HG03103 (cell line): ENCODE measurements around the gene UPP1.

ENCODE experiments used
- ATAC-seq: cut with Tn5 transposase; IDR thresholded peaks from one replicate; pipeline ENCODE4 v1.9.1; 2021; ENCODE audit warnings: low read depth; ENCODE audit not compliant: unreplicated experiment

Gene UPP1

GRCh38 chr7:48148311-48148710 lies 59.2 kb downstream of the UPP1 start:
- no peak for ATAC-seq

GRCh38 chr7:48149058-48149457 lies 60.0 kb downstream of the UPP1 start:
- no peak for ATAC-seq

GRCh38 chr7:48150086-48150485 lies 61.0 kb downstream of the UPP1 start:
- ATAC-seq, result no peak

- no peak for ATAC-seq
Observed at GRCh38 chr7:48154792-48155413, 65.8 kb downstream of the UPP1 start.
